HepG2 (cell line): Measurements from ENCODE around the gene LRTM2.

Source experiments
- SIN3B ChIP-seq: fragments of 150-350 bp; IDR thresholded peaks from 2 replicates; pipeline ENCODE4 v1.6.1; 2014; ENCODE audit warnings: low read length
- TF ChIP-seq, protein P1 (sequence below): sonication (generic); formaldehyde crosslinking; IDR thresholded peaks from 2 replicates; pipeline ENCODE4 v1.5.0; 2020; ENCODE audit warnings: mild to moderate bottlenecking, missing genetic modification reagents, moderate library complexity
- TF ChIP-seq, protein P2 (sequence below): sonication (generic); formaldehyde crosslinking; IDR thresholded peaks from 2 replicates; pipeline ENCODE4 v1.4.0; 2020; ENCODE audit warnings: missing genetic modification reagents

DNA sequence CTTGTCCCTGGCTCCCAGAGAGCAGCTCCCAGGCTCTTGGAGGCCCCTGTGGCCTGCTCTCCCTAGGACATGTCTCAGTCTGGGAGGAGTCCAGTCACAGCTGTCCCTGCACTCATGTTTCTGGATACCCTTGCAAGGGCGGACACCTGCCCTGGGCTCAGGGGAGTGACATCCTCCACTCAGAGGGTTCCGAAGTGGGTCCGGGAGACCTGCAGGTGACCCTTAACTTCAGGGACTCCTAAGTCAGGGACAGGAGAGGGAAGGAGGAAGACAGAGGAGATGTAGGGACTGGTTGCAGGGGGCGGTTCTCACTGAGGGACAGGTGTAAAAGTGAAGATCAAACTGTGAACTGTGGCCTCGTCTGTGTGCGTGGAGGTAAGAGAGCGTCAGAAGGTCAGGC is 60.5 kb downstream of the LRTM2 start:
- TF ChIP-seq, protein P1, sequence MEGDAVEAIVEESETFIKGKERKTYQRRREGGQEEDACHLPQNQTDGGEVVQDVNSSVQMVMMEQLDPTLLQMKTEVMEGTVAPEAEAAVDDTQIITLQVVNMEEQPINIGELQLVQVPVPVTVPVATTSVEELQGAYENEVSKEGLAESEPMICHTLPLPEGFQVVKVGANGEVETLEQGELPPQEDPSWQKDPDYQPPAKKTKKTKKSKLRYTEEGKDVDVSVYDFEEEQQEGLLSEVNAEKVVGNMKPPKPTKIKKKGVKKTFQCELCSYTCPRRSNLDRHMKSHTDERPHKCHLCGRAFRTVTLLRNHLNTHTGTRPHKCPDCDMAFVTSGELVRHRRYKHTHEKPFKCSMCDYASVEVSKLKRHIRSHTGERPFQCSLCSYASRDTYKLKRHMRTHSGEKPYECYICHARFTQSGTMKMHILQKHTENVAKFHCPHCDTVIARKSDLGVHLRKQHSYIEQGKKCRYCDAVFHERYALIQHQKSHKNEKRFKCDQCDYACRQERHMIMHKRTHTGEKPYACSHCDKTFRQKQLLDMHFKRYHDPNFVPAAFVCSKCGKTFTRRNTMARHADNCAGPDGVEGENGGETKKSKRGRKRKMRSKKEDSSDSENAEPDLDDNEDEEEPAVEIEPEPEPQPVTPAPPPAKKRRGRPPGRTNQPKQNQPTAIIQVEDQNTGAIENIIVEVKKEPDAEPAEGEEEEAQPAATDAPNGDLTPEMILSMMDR, result no peak
- TF ChIP-seq, protein P2, sequence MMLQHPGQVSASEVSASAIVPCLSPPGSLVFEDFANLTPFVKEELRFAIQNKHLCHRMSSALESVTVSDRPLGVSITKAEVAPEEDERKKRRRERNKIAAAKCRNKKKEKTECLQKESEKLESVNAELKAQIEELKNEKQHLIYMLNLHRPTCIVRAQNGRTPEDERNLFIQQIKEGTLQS (CRISPR knock-in tag), result no peak
- no peak for TF ChIP-seq SIN3B
